GM19324 (cell line): ENCODE measurements around the gene CD8A.

Experiments used
- ATAC-seq: cut with Tn5 transposase; IDR thresholded peaks from one replicate; pipeline ENCODE4 v1.9.1; 2021; ENCODE audit warnings: mild to moderate bottlenecking, moderate library complexity; ENCODE audit not compliant: unreplicated experiment, low FRiP score

The CD8A gene

GRCh38 chr2:86781363-86781762, 9.3 kb downstream of the CD8A start:
- no peak for ATAC-seq

GRCh38 chr2:86779971-86780370, 10.7 kb downstream of the CD8A start:
- ATAC-seq: no peak

GRCh38 chr2:86778957-86779356, 11.8 kb downstream of the CD8A start:
- no peak for ATAC-seq

GRCh38 chr2:86776532-86776931, 14.2 kb downstream of the CD8A start:
- no peak for ATAC-seq

GRCh38 chr2:86775338-86775737, 15.4 kb downstream of the CD8A start:
- no peak for ATAC-seq

GRCh38 chr2:86774862-86775261, 15.9 kb downstream of the CD8A start:
- ATAC-seq: no peak

- ATAC-seq: no peak
Measured at GRCh38 chr2:86772611-86773010, 18.1 kb downstream of the CD8A start.

GRCh38 chr2:86770816-86771301, 19.9 kb downstream of the CD8A start:
- no peak for ATAC-seq

- ATAC-seq: no peak
Measured at GRCh38 chr2:86769838-86770237, 20.9 kb downstream of the CD8A start.

- no peak for ATAC-seq
Measured at GRCh38 chr2:86768189-86768949, 22.3 kb downstream of the CD8A start.

GRCh38 chr2:86765310-86765695, 25.4 kb downstream of the CD8A start:
- ATAC-seq: no peak

- no peak for ATAC-seq
Measured at GRCh38 chr2:86764661-86765309, 25.9 kb downstream of the CD8A start.

- no peak for ATAC-seq
Measured at GRCh38 chr2:86760371-86760770, 30.3 kb downstream of the CD8A start.

- no peak for ATAC-seq
Measured at GRCh38 chr2:86758405-86758804, 32.3 kb downstream of the CD8A start.

GRCh38 chr2:86753606-86754005, 37.1 kb downstream of the CD8A start:
- ATAC-seq: no peak

GRCh38 chr2:86752934-86753333, 37.8 kb downstream of the CD8A start:
- ATAC-seq: no peak

GRCh38 chr2:86751778-86752177, 38.9 kb downstream of the CD8A start:
- no peak for ATAC-seq

- no peak for ATAC-seq
Measured at GRCh38 chr2:86750240-86750839, 40.4 kb downstream of the CD8A start.

GRCh38 chr2:86747711-86748639, 42.7 kb downstream of the CD8A start:
- ATAC-seq: no peak

- no peak for ATAC-seq
Measured at GRCh38 chr2:86746939-86747338, 43.8 kb downstream of the CD8A start.

- no peak for ATAC-seq
Measured at GRCh38 chr2:86744152-86744551, 46.6 kb downstream of the CD8A start.
